ENCODE measurements around the gene STUB1.

- TF ChIP-seq, protein P1, sequence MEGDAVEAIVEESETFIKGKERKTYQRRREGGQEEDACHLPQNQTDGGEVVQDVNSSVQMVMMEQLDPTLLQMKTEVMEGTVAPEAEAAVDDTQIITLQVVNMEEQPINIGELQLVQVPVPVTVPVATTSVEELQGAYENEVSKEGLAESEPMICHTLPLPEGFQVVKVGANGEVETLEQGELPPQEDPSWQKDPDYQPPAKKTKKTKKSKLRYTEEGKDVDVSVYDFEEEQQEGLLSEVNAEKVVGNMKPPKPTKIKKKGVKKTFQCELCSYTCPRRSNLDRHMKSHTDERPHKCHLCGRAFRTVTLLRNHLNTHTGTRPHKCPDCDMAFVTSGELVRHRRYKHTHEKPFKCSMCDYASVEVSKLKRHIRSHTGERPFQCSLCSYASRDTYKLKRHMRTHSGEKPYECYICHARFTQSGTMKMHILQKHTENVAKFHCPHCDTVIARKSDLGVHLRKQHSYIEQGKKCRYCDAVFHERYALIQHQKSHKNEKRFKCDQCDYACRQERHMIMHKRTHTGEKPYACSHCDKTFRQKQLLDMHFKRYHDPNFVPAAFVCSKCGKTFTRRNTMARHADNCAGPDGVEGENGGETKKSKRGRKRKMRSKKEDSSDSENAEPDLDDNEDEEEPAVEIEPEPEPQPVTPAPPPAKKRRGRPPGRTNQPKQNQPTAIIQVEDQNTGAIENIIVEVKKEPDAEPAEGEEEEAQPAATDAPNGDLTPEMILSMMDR (IDR thresholded peaks at IDR 0.05; ENCODE audit: low read length) = no peak
- TF ChIP-seq EZH2 (optimal IDR thresholded peaks at IDR 0.05; ENCODE audit: low read depth, low read length) (no peak), EZH2phosphoT487 (IDR thresholded peaks at IDR 0.05; ENCODE audit: low read length) (no peak)
Observed at GRCh38 chr16:703406-703805, 23.2 kb downstream of the STUB1 start.

Data from MM.1S (cell line).